Breast epithelium (tissue), 3 donors: Measurements from ENCODE around the gene GABPB2.

ENCODE experiments used
- CTCF ChIP-seq, 3 donors: fragments of 450-650 bp; IDR thresholded peaks; one replicate each; pipeline ENCODE4 v1.5.1; 2016 to 2017; ENCODE audit warnings: antibody characterized with exemption in 3 of 3, mild to moderate bottlenecking in 3 of 3, moderate library complexity in 3 of 3
- POLR2AphosphoS5 ChIP-seq, 3 donors: sonication (generic); formaldehyde crosslinking; IDR thresholded peaks; one replicate each; pipeline ENCODE4 v1.6.1; 2017; ENCODE audit warnings: antibody characterized with exemption in 3 of 3

GRCh38 chr1:151043163-151043562 is 27.4 kb upstream of the GABPB2 start:
- TF ChIP-seq CTCF (IDR thresholded peaks at IDR 0.05) (no peak), POLR2AphosphoS5 (IDR thresholded peaks at IDR 0.05) (no peak)
